KMS-11 (cell line): ENCODE data around the gene HCN2.

Experiments used
- H2AFZ ChIP-seq: fragments of 200-600 bp; sonication (generic); 2 replicates; pipeline ENCODE4 v1.6.1; 2016; ENCODE audit warnings: antibody characterized with exemption, mixed run types, low read depth
- H3K27ac ChIP-seq: fragments of 200-600 bp; sonication (generic); 2 replicates; pipeline ENCODE4 v1.6.1; 2016; ENCODE audit warnings: mild to moderate bottlenecking, mixed run types
- H3K27me3 ChIP-seq: fragments of 200-600 bp; sonication (generic); 2 replicates; pipeline ENCODE4 v1.6.1; 2017; ENCODE audit warnings: mild to moderate bottlenecking, low read depth, mixed run types, moderate library complexity; ENCODE audit not compliant: insufficient read depth
- H3K36me3 ChIP-seq: fragments of 200-600 bp; sonication (generic); 2 replicates; pipeline ENCODE4 v1.6.1; 2017; ENCODE audit warnings: mild to moderate bottlenecking, mixed run types; ENCODE audit not compliant: insufficient read depth
- H3K4me1 ChIP-seq: fragments of 200-600 bp; sonication (generic); 2 replicates; pipeline ENCODE4 v1.6.1; 2016; ENCODE audit warnings: mild to moderate bottlenecking, low read depth, mixed run types; ENCODE audit not compliant: poor library complexity, severe bottlenecking
- H3K4me2 ChIP-seq: fragments of 200-600 bp; sonication (generic); 2 replicates; pipeline ENCODE4 v1.7.0; 2016; ENCODE audit warnings: mild to moderate bottlenecking, mixed run types
- H3K4me3 ChIP-seq: fragments of 200-600 bp; sonication (generic); IDR thresholded peaks from 2 replicates; pipeline ENCODE4 v1.6.1; 2017; ENCODE audit warnings: low read depth, low read length, mixed read lengths; ENCODE audit not compliant: insufficient read depth
- H3K79me2 ChIP-seq: fragments of 200-600 bp; sonication (generic); 2 replicates; pipeline ENCODE4 v1.6.1; 2016; ENCODE audit warnings: low read depth, mixed run types; ENCODE audit not compliant: insufficient read depth
- H3K9ac ChIP-seq: fragments of 200-600 bp; sonication (generic); 2 replicates; pipeline ENCODE4 v1.6.1; 2016; ENCODE audit warnings: mild to moderate bottlenecking, mixed run types
- H4K20me1 ChIP-seq: fragments of 200-600 bp; sonication (generic); 2 replicates; pipeline ENCODE4 v1.6.1; 2016; ENCODE audit warnings: mild to moderate bottlenecking, mixed run types; ENCODE audit not compliant: insufficient read depth
- TF ChIP-seq, protein P1 (sequence below): fragments of 200-600 bp; sonication (generic); conservative IDR thresholded peaks from 2 replicates; pipeline ENCODE4 v1.6.1; 2017; ENCODE audit warnings: low read depth, mild to moderate bottlenecking, antibody characterized with exemption, low read length, moderate library complexity, mixed read lengths

HCN2 gene

DNA sequence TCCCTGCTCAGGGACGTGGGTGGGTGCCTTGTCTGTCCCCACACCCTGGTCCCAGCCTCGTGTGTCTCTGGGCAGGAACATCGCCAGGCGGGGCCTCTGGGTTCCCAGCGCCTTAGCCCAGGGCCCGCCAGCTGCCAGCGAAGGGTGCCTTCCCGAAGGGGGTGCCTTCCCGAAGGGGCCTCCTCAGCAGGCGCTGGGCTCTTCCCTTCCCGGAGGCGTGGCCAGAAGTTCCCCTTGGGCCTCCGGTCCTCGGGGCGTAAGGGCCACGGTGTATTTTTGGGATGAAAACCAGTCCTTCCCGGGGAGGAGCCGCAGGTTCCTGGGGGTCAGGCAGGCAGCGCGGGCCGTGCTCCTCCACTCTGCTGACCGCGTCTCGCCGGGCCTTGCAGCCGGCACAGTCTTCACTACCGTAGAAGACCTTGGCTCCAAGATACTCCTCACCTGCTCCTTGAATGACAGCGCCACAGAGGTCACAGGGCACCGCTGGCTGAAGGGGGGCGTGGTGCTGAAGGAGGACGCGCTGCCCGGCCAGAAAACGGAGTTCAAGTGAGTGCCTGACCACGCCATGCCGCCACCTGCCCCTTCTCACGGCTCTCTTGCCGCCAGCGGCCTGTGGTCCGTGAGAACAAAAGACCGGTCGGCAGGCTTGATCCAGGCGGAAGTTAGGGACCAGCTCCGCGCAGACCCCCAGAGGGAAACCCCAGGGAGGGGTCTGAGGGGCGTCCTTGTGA, 10.4 kb upstream of the HCN2 start:
- Histone ChIP-seq H4K20me1 (no peaks in the 10 kb centered on the region), H3K4me3 (no peak overlapping the region), H3K27me3 (no peaks in the 10 kb centered on the region), H3K79me2 (peaks cover 41% of the 10 kb centered on the region), H3K4me2 (no peak overlapping the region), H3K4me1 (peaks cover 6% of the 10 kb centered on the region), H3K27ac (no peak overlapping the region), H2AFZ (no peak overlapping the region), H3K9ac (no peak overlapping the region), H3K36me3 (no peaks in the 10 kb centered on the region)
- TF ChIP-seq, protein P1, sequence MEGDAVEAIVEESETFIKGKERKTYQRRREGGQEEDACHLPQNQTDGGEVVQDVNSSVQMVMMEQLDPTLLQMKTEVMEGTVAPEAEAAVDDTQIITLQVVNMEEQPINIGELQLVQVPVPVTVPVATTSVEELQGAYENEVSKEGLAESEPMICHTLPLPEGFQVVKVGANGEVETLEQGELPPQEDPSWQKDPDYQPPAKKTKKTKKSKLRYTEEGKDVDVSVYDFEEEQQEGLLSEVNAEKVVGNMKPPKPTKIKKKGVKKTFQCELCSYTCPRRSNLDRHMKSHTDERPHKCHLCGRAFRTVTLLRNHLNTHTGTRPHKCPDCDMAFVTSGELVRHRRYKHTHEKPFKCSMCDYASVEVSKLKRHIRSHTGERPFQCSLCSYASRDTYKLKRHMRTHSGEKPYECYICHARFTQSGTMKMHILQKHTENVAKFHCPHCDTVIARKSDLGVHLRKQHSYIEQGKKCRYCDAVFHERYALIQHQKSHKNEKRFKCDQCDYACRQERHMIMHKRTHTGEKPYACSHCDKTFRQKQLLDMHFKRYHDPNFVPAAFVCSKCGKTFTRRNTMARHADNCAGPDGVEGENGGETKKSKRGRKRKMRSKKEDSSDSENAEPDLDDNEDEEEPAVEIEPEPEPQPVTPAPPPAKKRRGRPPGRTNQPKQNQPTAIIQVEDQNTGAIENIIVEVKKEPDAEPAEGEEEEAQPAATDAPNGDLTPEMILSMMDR, result no peak

DNA sequence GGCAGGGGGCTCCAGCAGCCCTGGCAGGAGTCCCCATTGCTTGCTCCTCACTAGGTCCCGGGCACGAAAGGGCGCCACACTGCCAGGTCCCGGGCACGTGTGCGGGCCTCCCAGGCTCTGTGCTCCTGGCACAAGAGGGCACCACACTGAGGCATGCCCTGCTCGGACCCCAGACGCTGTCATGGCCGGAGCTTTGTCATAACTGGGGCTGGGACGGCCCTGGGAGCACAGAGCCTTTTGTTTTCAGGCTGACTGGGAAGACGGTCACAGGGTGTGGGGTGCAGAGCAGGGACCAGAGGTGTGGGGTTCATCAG, 9.9 kb upstream of the HCN2 start:
- no peaks in the 10 kb centered on the region for H4K20me1 ChIP-seq
- H3K4me3 ChIP-seq, result no peak overlapping the region
- H3K27ac ChIP-seq, result no peak overlapping the region
- peaks cover 1% of the 10 kb centered on the region for H3K4me1 ChIP-seq
- no peak overlapping the region for H3K4me2 ChIP-seq
- TF ChIP-seq, protein P1, result no peak
- no peaks in the 10 kb centered on the region for H3K36me3 ChIP-seq
- peaks cover 36% of the 10 kb centered on the region; the same call in 1 of the 2 replicates for H3K79me2 ChIP-seq
- H3K9ac ChIP-seq, result no peak overlapping the region
- H3K27me3 ChIP-seq, result no peaks in the 10 kb centered on the region
- no peak overlapping the region for H2AFZ ChIP-seq

DNA sequence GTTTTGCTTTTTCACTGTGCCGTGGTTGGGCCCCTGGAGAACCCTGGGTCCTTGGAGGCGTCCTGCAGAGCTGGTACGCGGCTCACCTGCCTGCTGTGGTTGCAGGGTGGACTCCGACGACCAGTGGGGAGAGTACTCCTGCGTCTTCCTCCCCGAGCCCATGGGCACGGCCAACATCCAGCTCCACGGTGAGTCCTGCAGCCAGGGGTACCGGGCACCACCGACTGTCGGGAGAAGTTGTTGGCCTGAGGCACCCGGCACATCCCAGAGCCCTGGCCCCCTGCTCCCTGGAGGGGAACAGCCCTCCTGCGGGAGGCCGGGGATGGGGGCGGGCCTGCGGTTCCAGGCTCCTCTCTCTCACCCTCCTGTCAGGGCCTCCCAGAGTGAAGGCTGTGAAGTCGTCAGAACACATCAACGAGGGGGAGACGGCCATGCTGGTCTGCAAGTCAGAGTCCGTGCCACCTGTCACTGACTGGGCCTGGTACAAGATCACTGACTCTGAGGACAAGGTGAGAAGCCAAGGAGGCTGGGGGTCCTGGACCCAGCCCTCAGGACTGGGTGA, 9.3 kb upstream of the HCN2 start:
- H3K27me3 ChIP-seq, result no peaks in the 10 kb centered on the region
- no peaks in the 10 kb centered on the region for H3K36me3 ChIP-seq
- no peak overlapping the region for H3K27ac ChIP-seq
- H3K9ac ChIP-seq, result no peak overlapping the region
- H2AFZ ChIP-seq, result no peak overlapping the region
- no peaks in the 10 kb centered on the region for H4K20me1 ChIP-seq
- H3K79me2 ChIP-seq, result peaks cover 31% of the 10 kb centered on the region; the same call in 1 of the 2 replicates
- no peak overlapping the region for H3K4me2 ChIP-seq
- H3K4me1 ChIP-seq, result no peaks in the 10 kb centered on the region
- TF ChIP-seq, protein P1, result no peak
- no peak overlapping the region for H3K4me3 ChIP-seq

DNA sequence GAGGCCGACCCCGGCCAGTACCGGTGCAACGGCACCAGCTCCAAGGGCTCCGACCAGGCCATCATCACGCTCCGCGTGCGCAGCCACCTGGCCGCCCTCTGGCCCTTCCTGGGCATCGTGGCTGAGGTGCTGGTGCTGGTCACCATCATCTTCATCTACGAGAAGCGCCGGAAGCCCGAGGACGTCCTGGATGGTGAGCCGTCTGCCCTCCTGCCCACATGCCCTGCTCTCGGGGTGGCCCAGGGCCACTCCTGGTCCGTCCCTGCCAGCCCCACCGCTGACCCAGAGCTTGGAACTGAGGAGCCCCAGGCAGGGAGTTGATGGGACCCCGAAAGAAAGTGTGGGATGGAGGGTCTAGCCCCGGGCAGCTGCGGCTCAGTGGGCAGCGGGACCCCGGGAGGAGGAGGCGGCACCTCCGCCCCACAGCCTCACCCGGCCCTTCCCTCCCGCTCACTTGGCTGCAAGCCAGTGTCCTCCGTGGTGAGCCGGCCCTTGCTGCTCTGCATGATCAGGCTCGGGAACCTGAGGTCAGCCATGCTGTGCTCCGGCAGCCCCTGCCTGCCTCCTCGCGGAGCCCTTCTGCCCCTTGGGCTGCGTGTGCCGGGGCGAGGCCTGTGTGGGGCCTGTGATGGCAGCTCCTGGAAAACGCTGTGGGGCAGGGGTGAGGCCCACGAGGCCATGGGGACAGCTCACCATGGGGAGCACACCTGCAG, 8.1 kb upstream of the HCN2 start:
- no peaks in the 10 kb centered on the region for H3K27me3 ChIP-seq
- no peak overlapping the region for H3K4me3 ChIP-seq
- peaks cover 21% of the 10 kb centered on the region; the same call in 1 of the 2 replicates for H3K79me2 ChIP-seq
- no peaks in the 10 kb centered on the region for H3K4me1 ChIP-seq
- TF ChIP-seq, protein P1, result no peak
- no peaks in the 10 kb centered on the region for H4K20me1 ChIP-seq
- no peaks in the 10 kb centered on the region for H3K36me3 ChIP-seq
- no peak overlapping the region for H3K27ac ChIP-seq
- H3K4me2 ChIP-seq, result no peak overlapping the region
- no peak overlapping the region for H2AFZ ChIP-seq
- H3K9ac ChIP-seq, result no peak overlapping the region
